HPDE6-E6E7 (cell line): ENCODE results near the gene SLC30A5.
A peak's percentile ranks its signal among the peaks of the same experiment; 100 is the strongest.
"Not testable (repeated sequence)": the region's sequence is repeated elsewhere in the genome, so short reads cannot be mapped to it uniquely, and the experiment has no call there.

ENCODE experiments used
- DNase-seq: peaks from one replicate; pipeline ENCODE4 v3.0.0; 2011; ENCODE audit warnings: missing footprints; ENCODE audit errors: extremely low spot score

The SLC30A5 gene

DNA sequence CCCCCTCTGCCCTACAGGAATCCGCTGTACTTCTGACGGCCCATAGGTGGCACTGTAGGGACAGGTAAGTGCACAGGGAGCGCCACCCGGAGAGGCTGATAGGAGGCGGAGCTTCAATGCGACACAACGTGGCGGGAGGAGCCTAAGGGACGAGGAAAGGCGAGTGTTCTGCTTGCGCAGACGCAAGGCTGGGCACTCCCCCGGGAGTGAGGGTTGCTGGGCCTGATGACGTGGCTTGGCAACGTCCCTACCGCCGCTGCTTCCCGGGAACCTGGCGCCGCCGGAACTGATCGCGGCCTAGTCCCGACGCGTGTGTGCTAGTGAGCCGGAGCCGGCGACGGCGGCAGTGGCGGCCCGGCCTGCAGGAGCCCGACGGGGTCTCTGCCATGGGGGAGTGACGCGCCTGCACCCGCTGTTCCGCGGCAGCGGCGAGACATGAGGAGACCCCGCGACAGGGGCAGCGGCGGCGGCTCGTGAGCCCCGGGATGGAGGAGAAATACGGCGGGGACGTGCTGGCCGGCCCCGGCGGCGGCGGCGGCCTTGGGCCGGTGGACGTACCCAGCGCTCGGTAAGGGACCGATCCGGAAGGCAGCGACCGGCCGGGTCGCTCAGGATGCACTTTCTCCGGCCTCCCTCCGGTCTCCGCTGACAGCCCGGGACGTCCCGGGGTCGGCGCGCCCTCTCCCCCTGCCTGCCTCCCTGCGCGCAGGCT lies at the start of gene SLC30A5:
Gene SLC30A5, plus strand, starts transcription at position 244 of the 712 bp plus-strand sequence. Its CDS starts 242 bp downstream, at position 486.
- peak; percentile 99 for DNase-seq

DNA sequence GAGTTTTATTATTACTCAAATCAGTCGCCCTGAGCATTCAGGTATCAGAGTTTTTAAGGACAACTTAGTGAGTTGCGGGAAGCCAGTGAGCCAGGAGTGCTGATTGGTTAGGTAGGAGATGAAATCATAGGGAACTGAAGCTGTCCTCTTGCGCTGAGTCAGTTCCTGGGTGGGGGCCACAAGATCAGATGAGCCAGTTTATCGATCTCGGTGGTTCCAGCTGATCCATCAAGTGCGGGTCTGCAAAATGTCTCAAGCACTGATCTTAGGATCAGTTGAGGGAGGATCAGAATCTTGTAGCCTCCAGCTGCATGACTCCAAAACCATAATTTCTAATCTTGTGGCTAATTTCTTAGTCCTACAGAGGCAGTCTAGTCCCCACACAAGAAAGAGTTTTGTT lies 48.6 kb upstream of the SLC30A5 start:
- not testable (repeated sequence) for DNase-seq

DNA sequence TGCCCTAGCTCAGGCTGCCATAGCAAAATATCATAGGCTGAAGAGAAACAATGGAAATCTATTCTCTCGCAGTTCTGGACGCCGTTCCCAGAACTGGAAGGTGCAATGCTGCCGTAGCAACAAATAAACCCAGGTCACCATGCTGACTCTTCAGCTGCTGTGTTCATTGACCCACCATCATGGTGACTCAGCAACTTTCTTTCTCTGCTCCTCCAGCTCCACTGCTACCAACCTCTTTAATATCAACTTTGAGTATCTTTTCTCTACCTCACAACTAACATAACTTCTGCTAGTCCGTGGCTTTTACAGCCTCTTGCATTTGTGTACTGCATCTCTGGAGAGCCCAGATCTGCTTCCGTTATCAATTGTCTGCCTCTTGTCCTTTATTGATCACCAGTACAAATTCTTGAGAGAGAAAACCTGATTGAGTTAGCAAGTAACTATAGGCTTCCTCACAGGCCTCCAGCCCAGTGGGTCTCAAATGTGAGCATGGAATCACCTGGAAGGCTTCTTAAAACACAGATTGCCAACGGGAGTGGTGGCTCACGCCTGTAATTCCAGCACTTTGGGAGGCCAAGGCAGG lies 47.3 kb upstream of the SLC30A5 start:
- no peak for DNase-seq

DNA sequence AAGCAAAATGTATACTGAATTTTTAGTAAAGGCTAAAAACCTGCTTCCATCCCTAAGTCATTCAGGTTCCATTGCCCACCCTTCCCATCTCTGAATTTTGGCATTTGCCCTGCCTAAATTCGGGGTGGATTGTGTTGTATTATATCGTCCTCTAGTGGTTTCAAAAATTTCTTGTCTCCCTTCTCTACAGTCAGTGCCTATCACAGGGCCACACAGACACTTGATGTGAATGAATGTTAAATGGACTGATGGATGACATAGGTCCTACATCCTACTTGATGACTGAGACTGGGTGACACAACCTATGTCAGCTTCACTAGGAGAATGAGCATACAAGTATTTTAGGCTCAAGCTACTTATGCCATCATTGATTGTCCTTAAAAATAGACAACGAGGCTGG lies 45.6 kb upstream of the SLC30A5 start:
- no peak for DNase-seq

DNA sequence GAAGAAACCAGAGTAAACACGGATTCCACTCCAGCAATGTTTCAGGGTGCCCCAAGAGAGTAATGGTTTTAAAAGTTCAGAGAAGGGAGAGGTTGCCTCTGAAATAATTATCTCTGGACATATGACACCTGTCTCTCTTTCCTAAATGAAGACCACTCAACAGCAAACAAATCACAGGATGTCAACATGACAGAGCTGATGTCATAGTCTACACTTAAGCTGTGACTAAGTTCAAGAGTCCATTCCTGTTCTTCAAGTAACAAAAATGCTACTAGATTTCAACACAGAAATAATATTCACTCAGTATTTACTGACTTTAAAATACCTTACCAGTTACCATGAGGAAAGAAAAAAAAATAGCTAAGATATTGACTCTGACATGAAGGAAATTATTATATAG lies 44.7 kb upstream of the SLC30A5 start:
- DNase-seq, result no peak

DNA sequence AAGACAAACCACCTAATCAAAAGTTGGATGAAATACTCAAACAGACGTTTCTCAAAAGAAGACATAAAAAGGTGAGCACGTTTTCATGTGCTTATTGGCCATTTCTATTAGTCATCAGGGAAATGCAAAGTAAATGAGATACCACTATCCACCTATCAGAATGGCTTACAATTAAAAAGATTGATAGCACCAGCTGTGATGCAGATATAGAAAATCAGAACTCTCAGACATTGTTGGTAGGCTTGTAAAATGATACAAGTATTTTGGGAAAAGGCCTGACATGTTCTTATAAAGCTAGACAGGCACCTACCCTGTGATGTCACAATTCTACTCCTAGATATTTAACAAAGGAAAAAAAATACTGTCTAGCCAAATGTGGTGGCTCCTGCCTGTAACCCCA lies 44.0 kb upstream of the SLC30A5 start:
- no peak for DNase-seq

DNA sequence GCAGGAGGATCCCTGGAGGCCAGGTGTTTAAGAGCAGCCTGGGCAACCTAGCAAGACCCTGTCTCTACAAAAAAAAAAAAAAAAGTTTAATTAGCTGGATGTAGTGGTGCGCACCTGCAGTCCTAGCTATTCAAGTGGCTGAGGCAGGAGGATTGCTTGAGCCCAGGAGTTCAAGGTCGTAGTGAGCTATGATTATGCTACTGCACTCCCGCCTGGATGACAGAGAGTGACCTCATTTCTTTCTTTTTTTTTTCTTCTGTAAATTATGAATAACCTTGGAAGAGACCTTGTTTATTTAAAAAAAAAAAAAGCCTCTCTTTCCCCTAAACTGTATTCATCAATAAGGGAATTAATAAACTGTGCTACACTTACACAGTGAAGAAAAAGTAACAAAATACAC lies 43.6 kb upstream of the SLC30A5 start:
- no peak for DNase-seq

DNA sequence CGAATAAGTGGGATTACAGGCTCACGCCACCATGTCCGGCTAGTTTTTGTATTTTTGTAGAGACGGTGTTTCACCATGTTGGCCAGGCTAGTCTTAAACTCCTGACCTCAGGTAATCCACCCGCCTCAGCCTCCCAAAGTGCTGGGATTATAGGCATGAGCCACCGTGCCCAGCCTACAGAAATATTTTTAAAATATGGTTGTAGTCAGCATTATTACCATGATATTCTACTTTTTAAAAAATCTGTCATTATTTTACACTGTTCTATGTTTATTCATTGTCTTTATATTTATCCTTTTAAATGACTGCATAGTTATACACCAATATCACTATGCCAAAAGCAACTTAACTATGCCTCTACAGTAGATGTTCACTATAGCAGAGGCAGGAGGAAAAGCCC lies 41.6 kb upstream of the SLC30A5 start:
- no peak for DNase-seq

DNA sequence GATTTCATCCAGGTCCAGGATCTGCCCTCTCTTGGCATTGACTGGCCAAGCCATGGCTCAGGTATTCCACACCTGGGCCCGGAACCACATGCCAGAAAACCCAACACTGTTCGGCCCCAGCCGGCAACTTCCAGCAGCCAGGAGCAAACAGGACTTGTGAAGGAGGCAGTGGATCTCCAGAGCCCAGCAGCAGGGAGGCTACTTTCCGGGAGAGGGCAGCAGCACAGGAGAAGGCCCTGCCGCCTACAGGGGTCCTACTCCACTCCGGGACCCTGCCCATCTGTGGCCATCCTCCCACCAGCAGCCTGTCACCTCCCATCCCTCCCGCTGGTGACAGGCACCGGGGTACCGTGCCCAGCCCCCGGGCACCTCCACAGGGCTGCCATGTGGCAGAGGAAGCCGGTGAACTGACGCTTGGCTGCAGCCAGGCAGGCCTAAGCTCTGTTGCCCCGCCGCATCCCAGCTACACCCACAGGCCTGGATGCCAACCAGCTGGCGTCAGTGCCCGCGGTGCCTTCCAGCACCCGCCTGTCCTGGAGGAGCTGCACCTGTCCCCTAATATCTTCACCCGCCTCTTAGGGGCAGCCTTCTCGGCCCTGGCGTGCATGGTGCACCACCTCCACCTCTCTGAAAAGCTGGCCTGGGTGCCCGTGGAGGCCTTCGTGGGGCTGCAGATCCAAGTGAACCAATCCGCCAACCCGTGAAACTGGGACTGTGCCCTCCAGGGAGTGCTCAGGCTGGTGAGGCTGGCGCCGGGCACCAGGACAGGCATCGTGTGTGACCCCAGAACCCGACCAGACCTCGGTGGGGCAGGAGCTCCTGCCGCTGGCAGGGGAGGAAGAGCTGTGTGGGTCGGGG lies 18.9 kb upstream of the SLC30A5 start:
- DNase-seq, result no peak

DNA sequence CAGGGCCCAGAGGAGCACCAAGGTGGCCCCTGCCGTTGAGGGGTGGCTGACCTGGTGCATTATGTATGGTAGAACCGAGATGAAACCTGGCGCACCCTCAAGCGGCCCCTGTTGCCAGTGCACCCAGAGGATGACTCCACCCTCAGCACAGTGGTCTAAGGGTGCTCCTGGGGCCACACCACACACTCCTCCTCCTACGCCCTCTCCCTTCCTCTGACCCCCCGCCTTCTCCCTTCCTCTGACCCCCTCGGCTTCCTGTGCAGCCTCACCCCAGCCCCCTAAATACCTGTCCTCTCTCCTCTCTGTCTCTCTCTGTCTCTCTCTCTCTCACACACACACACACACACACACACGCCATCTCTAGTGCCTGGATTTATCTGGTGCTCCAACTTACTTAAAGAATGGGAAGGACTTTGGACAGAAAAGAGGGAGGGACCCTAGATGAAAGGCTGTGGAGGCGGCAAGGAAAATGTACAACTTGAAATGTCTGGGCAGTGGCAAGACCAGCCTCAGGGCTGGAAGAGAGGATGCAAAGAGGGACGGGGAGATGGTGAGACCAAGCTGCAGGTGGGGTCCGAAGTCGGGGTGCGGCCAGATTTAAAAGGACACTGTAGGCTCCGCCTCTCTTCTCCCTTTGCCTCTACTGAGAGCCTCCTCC lies 18.2 kb upstream of the SLC30A5 start:
- no peak for DNase-seq

DNA sequence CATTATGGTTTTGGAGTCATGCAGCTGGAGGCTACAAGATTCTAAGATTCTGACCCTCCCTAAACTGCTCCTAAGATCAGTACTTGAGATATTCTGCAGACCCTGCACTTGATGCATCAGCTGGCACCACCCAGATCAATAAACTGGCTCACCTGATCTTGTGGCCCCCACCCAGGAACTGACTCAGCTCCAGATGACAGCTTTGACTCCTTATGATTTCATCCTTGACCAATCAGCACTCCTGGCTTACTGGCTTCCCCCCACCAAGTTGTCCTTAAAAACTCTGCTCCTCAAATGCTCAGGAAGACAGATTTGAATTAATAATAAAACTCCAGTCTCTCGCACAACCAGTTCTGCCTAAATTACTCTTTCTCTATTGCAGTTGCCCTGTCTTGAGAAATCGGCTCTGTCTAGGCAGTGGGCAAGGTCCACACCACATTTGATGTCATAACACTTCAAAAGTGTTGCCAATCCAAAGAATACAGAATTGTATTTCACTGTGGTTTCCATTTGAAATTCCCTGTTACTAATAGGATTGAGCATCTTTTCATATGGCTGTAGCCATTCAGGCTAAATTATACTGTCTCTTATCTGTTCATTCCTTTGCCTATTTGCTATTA lies 14.8 kb upstream of the SLC30A5 start:
- no peak for DNase-seq

DNA sequence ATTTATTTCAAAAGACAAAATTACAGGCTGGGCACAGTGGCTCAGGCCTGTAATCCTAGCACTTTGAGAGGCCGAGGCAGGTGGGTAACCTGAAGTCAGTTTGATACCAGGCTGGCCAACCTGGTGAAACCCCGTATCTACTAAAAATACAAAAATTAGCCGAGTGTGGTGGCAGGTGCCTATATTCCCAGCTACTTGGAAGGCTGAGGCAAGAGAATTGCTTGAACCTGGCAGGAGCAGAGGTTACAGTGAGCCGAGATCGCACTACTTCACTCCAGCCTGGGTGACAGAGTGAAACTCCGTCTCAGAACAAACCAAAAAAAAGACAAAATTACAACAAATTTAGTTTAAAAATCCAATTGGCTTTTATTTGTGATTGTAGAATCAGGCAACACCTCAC lies 14.3 kb upstream of the SLC30A5 start:
- DNase-seq, result no peak

DNA sequence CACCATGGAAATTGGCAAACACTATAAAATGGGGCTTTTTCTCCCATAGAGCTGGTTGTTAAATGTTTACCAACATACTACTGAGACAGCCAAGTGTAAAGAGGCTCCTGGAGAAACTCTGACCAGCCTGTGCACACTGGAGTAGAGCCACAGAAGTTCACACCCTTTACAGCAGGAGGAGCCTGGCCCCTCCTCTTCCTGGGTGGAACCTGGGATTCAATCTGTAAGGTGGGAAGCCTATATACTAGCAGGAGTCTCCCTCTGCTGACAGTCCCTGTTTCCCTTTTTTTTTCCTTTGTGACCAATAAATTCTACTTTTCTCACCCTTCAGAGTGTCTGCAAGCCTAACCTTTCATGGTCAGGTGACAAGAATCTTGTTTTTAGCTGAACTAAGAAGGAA lies 10.4 kb upstream of the SLC30A5 start:
- DNase-seq, result no peak

DNA sequence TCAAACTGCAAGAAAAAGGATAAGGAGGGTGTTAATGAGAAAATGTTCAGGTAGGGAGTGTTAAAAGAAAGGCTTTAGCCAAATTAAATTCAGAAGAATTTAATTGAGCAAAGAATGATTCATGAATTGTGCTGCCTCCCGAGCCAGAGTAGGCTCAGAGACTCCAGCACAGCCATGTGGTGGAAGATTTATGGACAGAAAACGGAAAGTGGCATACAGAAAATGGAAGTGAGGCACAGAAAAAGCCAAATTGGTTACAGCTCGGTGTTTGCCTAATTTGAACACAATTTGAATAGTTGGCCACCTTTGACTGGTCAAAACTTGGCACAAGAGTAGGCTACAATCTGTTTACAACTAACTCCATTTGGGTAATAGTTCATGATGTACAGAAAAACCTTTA lies 9.6 kb upstream of the SLC30A5 start:
- DNase-seq, result no peak

DNA sequence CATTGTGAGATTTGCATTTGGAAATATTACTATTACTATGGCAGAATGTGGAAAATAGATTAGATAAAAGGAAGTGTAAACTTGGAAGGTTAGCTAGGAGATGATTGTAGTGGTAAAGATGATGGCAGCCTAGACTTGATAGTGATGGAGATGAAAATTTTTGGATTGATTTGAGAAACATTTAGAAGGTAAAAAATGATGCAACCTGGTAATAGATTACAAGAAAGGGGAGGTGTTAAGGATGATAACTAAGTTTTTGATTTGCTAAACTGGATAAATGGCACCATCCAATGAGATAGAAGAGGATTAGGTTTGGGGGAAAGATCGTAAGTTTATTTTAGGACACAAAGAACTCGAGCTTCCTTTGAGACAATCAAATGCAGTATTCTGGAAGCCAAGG lies 8.9 kb upstream of the SLC30A5 start:
- no peak for DNase-seq

DNA sequence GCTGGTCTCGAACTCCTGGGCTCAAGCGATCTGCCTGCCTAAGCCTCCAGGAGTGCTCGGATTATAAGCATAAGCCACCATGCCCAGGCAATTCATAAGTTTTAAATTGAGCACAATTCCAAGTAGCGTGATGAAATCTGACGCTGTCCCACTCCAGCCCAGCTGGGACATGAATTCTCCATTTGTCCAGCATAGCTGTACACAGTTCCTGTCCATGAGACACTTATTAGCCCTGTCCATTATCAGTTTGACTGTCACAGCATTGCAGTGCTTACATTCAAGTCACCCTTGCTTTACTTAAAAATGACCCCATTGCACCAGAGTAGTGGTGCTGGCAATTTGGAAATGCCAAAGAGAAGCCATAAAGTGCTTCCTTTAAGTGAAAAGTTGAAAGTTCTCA lies 7.6 kb upstream of the SLC30A5 start:
- no peak for DNase-seq

DNA sequence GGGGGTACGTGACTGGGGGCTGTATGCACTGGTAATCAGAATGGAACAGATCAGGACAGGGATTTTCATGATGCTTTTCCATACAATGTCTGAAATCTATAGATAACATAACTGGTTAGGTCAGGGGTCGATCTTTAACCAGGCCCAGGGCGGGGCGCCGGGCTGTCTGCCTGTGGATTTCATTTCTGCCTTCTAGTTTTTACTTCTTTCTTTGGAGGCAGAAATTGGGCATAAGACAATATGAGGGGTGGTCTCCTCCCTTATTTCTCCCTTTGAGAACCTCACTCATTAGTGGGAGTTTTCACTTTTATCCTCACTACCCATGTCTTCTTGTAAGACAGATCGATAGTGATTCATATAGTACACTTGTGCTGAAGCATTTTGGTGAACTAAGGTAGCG lies 5.8 kb upstream of the SLC30A5 start:
- not testable (repeated sequence) for DNase-seq

DNA sequence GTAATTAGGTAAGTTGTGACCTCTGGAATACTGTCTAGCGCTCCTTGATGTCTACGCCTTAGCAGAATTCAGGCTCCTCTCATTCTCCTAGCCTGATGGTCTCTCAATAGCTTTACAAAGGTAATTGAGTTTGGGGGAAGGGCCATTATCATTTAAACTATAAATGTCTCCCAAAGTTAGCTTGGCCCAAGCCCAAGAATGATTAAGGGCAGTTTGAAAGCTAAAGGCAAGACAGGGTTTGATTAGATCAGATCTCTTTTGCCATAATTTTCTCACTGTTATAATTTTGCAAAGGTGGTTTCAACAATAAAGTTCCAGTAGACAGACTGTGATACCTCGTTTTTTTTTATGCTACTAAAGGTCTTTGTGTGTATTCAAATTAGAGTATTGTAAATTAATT lies 3.7 kb upstream of the SLC30A5 start:
- DNase-seq, result no peak

DNA sequence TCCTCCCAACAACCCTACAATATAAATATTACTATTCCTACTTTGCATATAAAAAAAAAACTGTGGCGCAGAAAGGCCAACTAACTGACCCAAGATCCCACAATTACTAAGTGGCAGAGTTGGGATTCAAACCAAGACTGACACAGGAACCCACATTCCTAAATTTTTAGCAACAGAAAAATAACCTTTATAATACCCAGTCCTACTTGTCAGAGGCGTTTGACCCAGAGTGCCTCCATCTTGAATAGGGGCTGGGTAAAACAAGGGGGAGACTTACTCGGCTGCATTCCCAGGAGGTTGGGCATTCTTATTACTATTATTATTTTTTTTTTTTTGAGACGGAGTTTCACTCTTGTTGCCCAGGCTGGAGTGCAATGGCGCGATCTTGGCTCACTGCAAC lies 2.0 kb upstream of the SLC30A5 start:
- DNase-seq, result no peak

DNA sequence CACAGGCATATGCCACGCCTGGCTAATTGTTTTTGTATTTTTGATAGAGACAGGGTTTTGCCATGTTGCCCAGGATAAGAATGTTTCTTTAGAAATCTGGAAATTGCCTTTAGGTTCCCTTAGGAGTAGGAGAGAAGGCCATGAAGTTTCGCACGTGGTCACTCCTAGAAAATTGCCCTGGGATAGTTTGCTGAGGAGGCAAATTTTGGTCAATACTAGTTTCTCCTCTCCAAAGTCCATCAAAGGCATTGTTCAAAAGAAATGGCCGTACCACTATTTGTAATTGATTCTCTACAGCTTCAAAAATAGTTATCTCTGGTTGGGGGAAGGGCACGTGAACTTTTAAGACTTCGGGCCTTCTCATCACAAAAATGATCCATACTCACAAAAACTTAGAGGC lies 845 bp upstream of the SLC30A5 start:
- no peak for DNase-seq

DNA sequence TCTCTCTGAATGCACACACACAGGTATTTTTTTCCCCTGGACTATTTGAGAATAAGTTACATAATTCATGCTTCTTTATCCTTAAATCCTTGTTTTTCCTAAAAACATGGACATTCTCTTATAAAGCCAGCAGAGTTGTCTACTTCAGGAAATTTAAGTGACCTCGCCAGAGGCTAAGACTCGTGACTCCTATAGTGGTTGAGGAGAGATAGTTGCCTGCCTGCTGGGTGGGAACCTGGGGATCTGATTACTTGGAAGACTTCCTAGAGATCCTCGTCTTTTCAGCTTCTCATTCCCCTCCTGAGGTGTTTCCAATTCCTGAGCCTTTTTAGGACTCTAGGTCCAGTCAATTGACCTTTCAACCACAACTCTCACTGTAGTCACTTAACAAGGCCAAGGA lies 5.5 kb downstream of the SLC30A5 start:
- DNase-seq, result no peak

DNA sequence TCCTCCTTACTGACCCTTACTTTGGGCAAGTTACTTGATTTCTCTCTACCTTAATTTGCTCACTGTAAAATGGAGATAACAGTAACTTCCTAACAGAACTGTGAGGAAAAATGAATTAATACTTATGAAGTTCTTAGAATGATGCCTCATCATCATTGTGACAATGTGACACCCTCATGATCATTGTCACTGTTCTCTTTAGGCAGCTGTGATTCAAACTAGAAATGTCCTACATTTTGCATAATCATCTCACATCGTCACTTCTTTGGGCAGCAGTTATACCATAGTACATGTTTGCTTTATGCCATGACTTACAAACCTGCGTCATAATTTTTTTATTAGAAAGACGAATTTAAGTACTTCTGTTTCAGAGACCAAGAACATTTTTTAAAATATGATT lies 9.7 kb downstream of the SLC30A5 start:
- no peak for DNase-seq
